Muscle of back (tissue), 11 donors: ENCODE measurements around the gene RSPO1. TPM values are rescaled to one million over a fixed set of nuclear protein-coding genes. Genes with fewer than 3 reads are reported as not detected.
"Not testable (repeated sequence)": the region's sequence is repeated elsewhere in the genome, so short reads cannot be mapped to it uniquely, and the experiment has no call there.

Experiments used
- DNase-seq, 3 donors: peaks; one replicate each; pipeline versions ENCODE4 v3.0.0 to v3.0.0-alpha.2; 2013
- polyA plus RNA-seq, 10 donors: library from polyadenylated mRNA; unstranded; fragments of 120-200 nt; gene quantifications; one replicate each; pipeline ENCODE4 v1.2.1, GENCODE V29; 2013; ENCODE audit not compliant: insufficient read length in 10 of 10

RSPO1 gene
- polyA plus RNA-seq, 10 donors = 0.09 to 2.8 (median 0.16) TPM; not detected in 5

DNA sequence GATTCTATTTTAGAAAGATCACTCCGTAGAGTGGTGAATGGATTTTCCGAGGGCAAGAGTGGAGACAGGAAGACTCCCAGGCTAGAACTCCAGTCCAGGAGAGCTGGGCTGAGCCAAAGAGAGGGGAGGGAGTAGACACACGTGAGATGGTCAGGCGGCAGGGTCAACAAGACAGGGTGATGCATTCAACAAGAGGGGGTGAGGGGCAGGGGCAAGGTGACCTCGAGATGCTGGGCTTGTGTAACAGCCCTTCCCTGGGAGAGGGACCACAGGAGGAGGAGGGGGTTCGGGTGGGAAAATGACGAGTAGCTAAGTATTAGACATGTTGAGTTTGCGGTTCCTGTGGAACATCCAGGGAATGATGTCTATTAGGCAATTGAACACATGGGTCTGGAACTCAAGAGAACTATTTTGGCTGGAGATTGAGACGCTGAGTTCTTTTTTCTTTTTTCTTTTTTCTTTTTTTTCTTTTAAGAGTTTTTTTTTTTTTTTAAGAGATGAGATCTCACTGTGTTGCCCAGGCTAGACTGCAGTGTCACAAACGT lies 13.3 kb downstream of the RSPO1 start:
- DNase-seq = no peak

GRCh38 chr1:37620707-37621106 lies 14.0 kb downstream of the RSPO1 start:
- no peak for DNase-seq

DNA sequence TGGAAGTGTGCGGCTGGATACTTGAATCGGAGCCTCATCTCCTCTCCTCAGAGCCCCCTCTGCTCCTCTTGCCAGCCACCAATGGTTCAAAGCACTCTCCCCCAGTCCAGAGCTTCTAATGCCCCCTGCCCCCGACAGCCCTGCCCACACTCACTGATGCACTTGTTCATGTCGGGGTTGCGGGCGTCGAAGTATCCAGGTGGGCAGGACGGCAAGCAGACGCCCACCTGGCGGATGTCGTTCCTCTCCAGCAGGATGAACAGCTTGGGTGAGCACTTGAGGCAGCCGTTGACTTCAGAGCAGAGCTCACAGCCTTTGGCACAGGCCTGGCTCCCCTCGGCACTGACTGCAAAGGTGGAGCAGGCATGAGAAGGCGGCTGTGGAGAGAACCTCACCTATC lies 18.4 kb downstream of the RSPO1 start:
- no peak for DNase-seq

DNA sequence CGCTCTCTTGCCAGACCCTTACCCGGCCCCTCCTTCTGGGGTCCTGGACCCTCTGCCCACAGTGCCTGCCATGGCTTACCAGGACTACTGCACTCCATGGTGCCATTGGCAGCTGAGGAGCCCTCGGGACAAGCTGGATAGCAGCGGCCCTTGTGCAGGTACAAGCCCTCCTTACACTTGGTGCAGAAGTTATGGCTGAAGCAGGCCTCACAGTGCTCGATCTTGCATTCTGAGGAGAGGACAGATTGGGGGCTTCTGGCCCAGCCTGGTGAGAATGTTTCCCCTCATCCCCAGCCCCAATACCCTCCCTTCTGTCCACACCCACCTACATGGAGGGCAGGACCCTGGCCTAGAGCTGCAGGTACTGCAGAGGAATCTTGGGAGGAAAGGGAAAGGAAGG lies 20.6 kb downstream of the RSPO1 start:
- DNase-seq = no peak

DNA sequence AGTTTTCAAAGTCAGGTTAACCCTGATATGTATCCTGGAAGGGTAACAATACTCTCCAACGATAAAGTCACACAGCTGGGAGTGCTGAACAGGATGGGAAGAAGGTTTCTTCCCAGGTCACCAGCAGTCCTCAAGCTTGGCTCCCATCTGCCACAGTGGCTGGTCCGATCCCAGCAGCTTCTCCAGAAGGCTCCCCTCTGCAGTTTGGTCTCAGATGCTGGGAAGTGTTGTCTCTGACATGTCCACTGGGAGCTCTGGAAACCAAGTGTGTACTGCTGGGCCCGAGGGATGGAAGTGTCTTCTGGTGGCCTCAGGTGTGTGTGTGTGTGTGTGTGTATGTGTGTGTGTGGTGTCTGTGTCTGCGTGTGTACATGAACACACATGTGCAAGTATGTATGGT lies 22.5 kb downstream of the RSPO1 start:
- no peak for DNase-seq

GRCh38 chr1:37609994-37610393 lies 24.7 kb downstream of the RSPO1 start:
- no peak for DNase-seq

GRCh38 chr1:37609002-37609401 lies 25.7 kb downstream of the RSPO1 start:
- DNase-seq = no peak

DNA sequence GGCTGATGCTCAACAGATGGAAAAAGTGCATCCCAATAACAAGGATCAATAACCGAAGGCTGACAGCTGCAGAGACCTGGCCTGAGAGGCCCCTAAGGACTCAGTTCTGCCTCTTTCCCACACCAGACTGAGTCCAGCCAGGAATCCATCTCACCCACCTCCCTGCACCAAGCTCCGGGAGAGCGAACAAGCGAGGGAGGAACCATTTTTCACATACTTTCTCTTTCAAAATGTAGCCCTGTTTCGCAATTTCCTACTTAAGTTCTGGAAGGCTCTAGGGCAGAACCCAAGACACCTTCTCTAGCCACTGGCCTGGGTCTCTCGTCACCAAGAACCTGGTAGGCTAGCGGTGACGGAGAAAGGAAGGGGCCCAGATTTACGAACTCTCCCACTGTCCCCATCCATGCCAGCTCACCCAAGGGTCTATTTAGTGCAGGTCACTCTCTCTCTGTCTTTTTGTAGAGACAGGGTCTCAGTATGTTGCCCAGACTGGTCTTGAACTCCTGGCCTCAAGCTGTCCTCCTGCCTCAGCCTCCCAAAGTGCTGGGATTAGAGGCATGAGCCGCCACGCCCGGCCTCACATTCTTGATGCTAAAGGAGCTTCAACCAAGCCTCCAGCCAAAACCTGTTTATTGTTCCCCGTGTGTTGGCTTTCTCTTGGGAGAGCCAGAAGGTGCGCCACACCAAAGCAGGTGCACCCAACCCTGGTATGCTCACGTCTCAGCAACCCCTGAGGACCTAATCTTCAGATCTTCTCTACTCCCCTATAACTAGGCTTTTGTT lies 28.0 kb downstream of the RSPO1 start:
- DNase-seq = no peak

DNA sequence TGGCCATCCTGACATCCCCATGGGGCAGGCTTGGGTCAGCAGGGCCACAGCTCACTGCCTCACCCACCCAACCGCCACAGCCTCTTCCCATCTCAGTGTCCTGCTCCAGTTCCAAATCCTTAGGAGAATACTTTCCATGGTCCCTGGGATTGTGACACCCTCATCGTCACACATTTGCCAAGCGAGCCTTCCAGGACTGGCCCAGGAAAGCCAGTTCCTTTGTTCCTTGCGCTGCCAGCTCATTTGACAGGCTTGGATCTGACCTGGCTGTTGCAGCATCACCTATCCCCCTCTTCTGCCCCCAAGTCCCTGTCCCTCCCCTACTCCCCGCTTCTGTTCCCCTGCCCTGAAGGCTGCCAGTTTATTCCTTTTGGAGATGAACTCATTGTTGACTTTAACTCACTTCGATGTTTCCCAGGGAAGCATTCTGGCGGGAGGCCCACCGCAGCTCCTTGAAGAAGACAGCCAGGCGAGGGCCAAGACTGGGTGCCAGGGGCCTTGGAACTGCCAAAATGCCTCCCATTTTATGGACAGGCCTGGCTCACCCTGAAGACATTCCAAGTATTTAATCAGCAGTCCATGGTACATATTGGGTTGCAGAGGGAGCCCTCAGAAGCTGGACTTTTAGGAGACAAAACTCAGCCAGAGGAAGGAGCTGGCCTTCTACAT lies 28.8 kb downstream of the RSPO1 start:
- no peak for DNase-seq

- DNase-seq = no peak
Observed at GRCh38 chr1:37605061-37605650, 29.5 kb downstream of the RSPO1 start.

DNA sequence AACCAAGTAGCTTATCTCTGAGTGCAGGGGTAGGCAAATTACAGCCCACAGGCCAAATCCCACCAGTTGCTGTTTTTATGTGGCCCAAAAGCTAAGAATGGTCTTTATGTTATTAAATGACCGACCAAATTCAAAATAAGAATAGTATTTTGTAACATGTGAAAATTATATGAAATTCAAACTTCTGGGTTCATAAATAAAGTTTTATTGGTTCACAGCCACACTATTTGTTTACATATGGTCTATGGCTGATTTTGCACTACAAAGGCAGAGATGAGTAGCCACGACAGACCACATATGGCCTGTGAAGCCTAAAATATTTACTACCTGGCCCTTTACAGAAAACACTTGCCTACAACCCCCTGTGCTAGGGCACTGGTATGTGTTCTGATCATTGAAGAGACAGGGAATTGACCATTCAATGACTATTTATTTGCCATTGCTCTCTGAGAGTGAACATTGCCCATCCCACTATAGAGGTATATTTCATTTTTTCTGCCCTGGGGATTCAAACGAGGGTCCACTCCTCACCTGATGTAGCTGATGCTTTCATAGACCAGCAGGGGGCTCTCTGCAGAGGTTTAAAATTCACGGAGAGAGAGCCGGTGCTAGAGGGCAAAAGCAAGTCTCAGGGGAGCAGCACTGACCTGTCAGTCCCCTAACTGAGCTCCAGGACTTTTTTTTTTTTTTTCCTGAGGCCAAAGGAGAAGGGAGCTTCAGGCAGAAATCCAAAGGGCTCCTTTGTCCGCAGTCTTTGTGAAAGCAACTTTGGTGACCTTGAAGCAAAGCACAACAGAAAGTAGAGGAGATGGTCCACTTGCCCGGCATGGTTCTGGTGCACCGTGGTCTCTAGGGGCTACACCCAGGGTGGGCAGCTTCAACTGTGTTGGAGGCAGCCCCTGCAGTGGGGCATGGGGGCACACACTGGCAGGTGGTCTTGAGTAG lies 31.7 kb downstream of the RSPO1 start:
- DNase-seq = peak in 2 of 3 donors; percentile 10 to 20

DNA sequence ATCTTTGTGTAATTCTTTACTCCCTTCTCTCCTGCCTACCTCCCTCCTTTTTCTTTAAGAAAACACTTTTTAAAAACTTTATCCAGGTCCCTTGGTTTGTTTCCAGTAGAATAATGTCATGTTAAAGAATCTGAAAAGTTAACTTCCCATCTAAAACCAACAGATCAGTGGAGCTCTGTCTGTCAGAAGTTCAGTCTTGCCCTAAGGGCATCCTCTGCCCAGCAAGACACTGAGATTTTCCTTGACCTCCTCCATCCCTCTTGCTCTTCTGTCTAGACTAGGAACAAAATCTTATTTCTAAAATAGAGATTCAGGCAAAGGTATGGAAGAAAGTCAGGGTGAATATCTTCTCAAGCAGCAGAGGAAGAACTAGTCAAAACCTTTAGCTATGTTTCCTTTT lies 33.3 kb downstream of the RSPO1 start:
- no peak for DNase-seq

DNA sequence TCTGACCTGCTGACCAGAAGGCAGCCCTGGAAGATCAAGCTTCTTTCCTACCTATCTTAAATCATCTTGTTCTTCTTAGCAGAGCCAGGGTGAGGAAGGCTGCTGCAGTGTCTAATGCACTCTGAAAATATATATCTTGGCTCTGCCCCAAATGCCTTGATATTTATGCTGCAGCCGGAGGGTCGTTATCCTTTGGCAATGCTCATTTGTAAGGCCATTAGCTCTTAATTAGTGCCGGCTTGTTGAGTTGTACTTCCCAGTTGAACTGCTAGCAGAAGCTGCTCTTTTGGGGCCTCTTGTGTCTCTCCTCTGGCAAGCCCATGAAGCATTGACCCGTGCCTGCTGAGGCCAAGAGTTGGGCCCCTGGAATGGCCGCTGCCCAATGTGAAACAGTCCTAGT lies 34.8 kb downstream of the RSPO1 start:
- no peak for DNase-seq

- no peak for DNase-seq
Observed at GRCh38 chr1:37596182-37596667, 38.5 kb downstream of the RSPO1 start.

- peak; percentile 96 to 99 (median 99) for DNase-seq
Observed at GRCh38 chr1:37595440-37596181, 39.1 kb downstream of the RSPO1 start, which contains the start of gene GNL2. TSS of gene GNL2 (minus strand) at chr1:37595937. CDS start at chr1:37595822, 115 bp downstream.

- DNase-seq = no peak
Observed at GRCh38 chr1:37593726-37594125, 41.0 kb downstream of the RSPO1 start.

DNA sequence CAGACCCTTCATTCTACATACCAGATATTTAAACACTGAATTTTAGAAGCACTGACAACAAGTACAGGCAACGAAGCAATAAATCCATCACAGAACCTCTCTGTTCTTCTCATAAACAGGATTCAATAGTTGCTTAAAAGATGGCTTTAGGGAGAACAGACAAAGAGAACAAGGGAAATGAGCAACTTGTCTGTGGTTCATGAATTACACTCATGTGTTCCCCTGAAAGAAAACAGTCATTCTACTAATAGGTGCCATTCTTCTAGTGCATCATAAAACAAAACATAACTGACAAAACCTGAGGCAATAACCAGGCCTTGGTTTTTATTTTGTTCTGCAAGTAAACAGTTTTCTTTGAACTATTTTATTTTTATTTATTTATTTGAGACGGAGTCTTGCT lies 45.8 kb downstream of the RSPO1 start:
- no peak for DNase-seq

DNA sequence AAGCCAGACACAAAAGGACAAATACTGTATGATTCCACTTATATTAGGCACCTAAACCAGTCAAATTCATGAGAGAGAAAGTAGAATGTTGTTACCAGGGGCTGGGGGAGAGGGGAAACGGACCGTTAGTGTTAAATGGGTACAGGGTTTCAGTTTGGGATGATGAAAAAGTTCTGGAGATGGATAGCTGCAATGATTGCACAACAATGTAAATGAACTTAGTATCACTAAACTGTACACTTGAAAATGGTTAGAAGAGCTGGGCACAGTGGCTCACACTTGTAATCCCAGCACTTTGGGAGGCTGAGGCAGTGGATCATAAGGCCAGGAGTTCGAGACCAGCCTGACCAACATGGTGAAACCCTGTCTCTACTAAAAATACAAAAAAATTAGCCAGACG lies 50.1 kb downstream of the RSPO1 start:
- not testable (repeated sequence) for DNase-seq

DNA sequence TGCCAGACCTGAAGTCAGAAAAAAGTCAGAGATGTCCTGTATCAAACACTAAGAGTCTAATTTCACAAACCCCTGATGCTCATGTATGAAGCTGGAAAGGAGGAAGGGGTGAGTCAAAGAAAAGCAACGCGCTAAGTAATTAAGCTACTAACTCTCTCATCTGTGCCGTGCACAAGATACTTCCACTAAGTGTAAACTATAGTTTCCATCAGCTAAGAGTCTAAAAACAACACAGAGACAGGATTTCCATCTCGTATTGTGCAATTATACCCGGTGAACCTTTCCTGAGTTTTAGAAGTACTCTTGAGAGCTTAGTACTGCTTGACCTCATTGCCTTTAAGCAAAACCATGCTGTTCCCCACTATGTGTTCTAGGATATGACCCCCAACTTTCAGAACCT lies 59.0 kb downstream of the RSPO1 start:
- no peak for DNase-seq

DNA sequence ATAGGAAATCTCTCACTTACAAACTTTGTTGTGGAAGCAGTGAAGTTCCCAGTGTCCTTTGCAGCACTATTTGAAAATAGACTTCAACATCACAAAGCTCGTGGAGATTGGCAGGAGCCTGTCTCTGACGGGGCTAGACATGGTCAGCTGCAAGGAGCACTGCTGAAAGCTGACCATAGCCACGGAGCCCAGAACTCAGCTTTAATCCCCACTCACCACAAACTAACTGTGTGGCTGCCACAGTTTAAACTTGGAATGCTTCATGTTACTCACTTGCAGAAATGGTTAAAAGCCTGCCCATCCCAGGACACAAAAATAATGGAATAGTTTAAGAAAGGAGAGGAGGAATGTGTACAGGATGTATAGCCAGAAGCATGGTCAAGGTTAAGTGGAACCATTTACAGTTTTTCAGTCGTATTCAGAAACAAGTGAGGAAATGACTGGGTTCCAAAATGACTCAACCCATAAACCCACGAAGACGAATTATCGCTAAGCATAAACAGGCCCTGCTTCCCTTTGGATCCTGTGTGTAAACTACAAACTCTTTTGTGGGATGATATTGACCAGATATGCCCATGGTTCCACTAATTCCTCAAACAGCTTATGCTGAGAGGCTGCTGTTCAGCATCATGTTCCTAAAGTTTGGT lies 59.7 kb downstream of the RSPO1 start:
- peak in 1 of 3 donors; percentile 55 for DNase-seq
